HG02763 (cell line): ENCODE measurements around the gene DIAPH3.

Experiments
- ATAC-seq: cut with Tn5 transposase; IDR thresholded peaks from one replicate; pipeline ENCODE4 v1.9.1; 2021; ENCODE audit warnings: mild to moderate bottlenecking, moderate library complexity; ENCODE audit not compliant: unreplicated experiment

DIAPH3 gene

GRCh38 chr13:59879281-59879680 lies 284.4 kb downstream of the DIAPH3 start:
- ATAC-seq, result no peak

- no peak for ATAC-seq
Measured at GRCh38 chr13:59877933-59878332, 285.8 kb downstream of the DIAPH3 start.

GRCh38 chr13:59874973-59875372 lies 288.8 kb downstream of the DIAPH3 start:
- ATAC-seq, result no peak

GRCh38 chr13:59873856-59874255 lies 289.9 kb downstream of the DIAPH3 start:
- no peak for ATAC-seq

GRCh38 chr13:59873309-59873708 lies 290.4 kb downstream of the DIAPH3 start:
- no peak for ATAC-seq

GRCh38 chr13:59867867-59868266 lies 295.9 kb downstream of the DIAPH3 start:
- ATAC-seq, result no peak

- no peak for ATAC-seq
Measured at GRCh38 chr13:59865398-59865797, 298.3 kb downstream of the DIAPH3 start.

GRCh38 chr13:59863621-59864020 lies 300.1 kb downstream of the DIAPH3 start:
- no peak for ATAC-seq

- no peak for ATAC-seq
Measured at GRCh38 chr13:59861676-59862075, 302.1 kb downstream of the DIAPH3 start.

- no peak for ATAC-seq
Measured at GRCh38 chr13:59856281-59856810, 307.4 kb downstream of the DIAPH3 start.

- ATAC-seq, result no peak
Measured at GRCh38 chr13:59846845-59847620, 316.7 kb downstream of the DIAPH3 start.

GRCh38 chr13:59843040-59843439 lies 320.7 kb downstream of the DIAPH3 start:
- ATAC-seq, result no peak

- ATAC-seq, result no peak
Measured at GRCh38 chr13:59842507-59842906, 321.2 kb downstream of the DIAPH3 start.

GRCh38 chr13:59839186-59839585 lies 324.5 kb downstream of the DIAPH3 start:
- ATAC-seq, result no peak

GRCh38 chr13:59837101-59837500 lies 326.6 kb downstream of the DIAPH3 start:
- no peak for ATAC-seq

- ATAC-seq, result no peak
Measured at GRCh38 chr13:59835569-59835968, 328.2 kb downstream of the DIAPH3 start.

GRCh38 chr13:59834801-59835200 lies 328.9 kb downstream of the DIAPH3 start:
- no peak for ATAC-seq

GRCh38 chr13:59829690-59830089 lies 334.0 kb downstream of the DIAPH3 start:
- ATAC-seq, result no peak

- ATAC-seq, result no peak
Measured at GRCh38 chr13:59823486-59823885, 340.2 kb downstream of the DIAPH3 start.

GRCh38 chr13:59809564-59809963 lies 354.2 kb downstream of the DIAPH3 start:
- no peak for ATAC-seq

- ATAC-seq, result no peak
Measured at GRCh38 chr13:59806801-59807200, 356.9 kb downstream of the DIAPH3 start.

GRCh38 chr13:59801107-59801880 lies 362.4 kb downstream of the DIAPH3 start:
- ATAC-seq, result no peak
